ENCODE results near the gene IFNGR2.

The IFNGR2 gene

DNA sequence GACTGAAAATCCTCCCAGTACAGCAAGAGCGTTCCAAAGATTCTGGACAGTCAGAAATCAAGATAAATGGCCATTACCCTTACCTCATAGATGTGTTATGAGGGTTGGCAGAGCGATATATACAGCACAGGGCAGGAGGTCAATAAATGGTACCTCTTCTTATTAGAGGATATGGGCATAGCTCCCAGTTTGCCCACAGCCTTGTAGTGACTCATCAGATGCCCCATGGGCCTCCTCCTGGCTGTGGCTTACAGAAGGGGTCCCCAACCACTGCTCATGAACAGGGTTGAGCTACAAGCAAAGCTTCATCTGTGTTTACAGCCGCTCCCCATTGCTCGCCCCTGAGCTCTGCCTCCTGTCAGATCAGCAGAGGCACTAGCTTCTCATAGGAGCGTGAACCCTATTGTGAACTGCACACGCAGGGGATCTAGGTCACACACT, 7.3 kb upstream of the IFNGR2 start:
- Histone ChIP-seq H3K4me3 (ENCODE audit: low read depth in 1 of 2, low read length in 1 of 2) (no peak overlapping the region), H3K4me1 (ENCODE audit: control insufficient read depth in 1 of 2, insufficient read depth in 1 of 2, low read depth in 1 of 2, low read length in 1 of 2) (peaks cover 100% of the 10 kb centered on the region in 2 experiments), H3K27ac (peak overlapping the region; percentile 96), H3K9me3 (no peaks in the 10 kb centered on the region), H3K27me3 (no peaks in the 10 kb centered on the region), H3K36me3 (no peaks in the 10 kb centered on the region)
- TF ChIP-seq CTCF (IDR thresholded peaks at IDR 0.05), result no peak

- Histone ChIP-seq H3K27ac (peak overlapping the region; percentile 96), H3K36me3 (no peaks in the 10 kb centered on the region), H3K4me3 (ENCODE audit: low read depth in 1 of 2, low read length in 1 of 2) (no peak overlapping the region), H3K9me3 (no peaks in the 10 kb centered on the region), H3K27me3 (no peaks in the 10 kb centered on the region), H3K4me1 (ENCODE audit: control insufficient read depth in 1 of 2, insufficient read depth in 1 of 2, low read depth in 1 of 2, low read length in 1 of 2) (peaks cover 100% of the 10 kb centered on the region in 2 experiments)
- TF ChIP-seq CTCF (IDR thresholded peaks at IDR 0.05), result no peak
Observed at GRCh38 chr21:33396436-33396835, 6.8 kb upstream of the IFNGR2 start.

GRCh38 chr21:33396951-33397350, 6.3 kb upstream of the IFNGR2 start:
- Histone ChIP-seq H3K4me1 (ENCODE audit: control insufficient read depth in 1 of 2, insufficient read depth in 1 of 2, low read depth in 1 of 2, low read length in 1 of 2) (peaks cover 99 to 100% of the 10 kb centered on the region in 2 experiments), H3K27me3 (no peaks in the 10 kb centered on the region), H3K36me3 (no peaks in the 10 kb centered on the region), H3K4me3 (ENCODE audit: low read depth in 1 of 2, low read length in 1 of 2) (no peak overlapping the region), H3K9me3 (no peaks in the 10 kb centered on the region), H3K27ac (peak overlapping the region; percentile 96)
- no peak for TF ChIP-seq CTCF (IDR thresholded peaks at IDR 0.05)

DNA sequence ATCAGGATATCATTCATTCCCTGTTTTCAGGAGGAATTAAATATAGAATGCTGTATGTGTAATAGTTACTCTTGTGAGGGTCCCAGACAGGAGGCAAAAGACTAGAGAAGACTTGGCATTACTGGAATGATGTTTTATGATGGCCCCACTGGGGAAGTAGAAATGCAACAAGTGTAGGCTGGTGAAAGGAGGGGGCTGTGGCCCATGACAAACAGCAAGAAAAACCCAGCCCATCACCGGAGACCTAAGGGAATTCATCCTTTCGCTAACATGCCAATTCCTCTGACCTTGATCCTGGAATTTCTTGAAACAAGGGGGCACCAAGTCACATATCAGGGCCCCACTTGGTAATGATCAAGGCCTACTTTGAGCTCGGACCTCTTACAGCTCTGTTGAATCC, 5.5 kb upstream of the IFNGR2 start:
- H3K27me3 ChIP-seq, result no peaks in the 10 kb centered on the region
- no peak overlapping the region for H3K4me3 ChIP-seq (ENCODE audit: low read depth in 1 of 2, low read length in 1 of 2)
- peak overlapping the region; percentile 100 for H3K27ac ChIP-seq
- no peaks in the 10 kb centered on the region for H3K36me3 ChIP-seq
- no peaks in the 10 kb centered on the region for H3K9me3 ChIP-seq
- TF ChIP-seq CTCF (IDR thresholded peaks at IDR 0.05), result no peak
- H3K4me1 ChIP-seq (ENCODE audit: control insufficient read depth in 1 of 2, insufficient read depth in 1 of 2, low read depth in 1 of 2, low read length in 1 of 2), result peaks cover 98 to 99% of the 10 kb centered on the region in 2 experiments

DNA sequence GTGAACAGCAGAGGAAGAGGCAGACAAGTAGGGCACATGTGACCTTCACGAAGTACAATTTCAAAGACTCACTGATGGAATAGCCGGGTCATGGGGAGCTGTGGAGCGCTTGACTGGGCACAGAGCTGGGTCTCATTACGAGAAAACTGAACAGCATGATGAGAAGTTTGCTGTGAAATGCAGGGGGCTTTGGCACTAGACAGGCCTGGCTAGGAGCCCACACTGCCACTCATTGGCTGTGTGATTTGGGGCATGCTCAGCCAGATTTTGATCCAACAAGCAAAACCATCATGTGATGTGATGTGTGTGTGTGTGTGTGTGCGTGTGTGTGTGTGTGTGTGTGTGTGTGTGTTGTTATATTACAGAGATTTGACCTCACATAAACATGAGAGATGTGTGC, 4.9 kb upstream of the IFNGR2 start:
- TF ChIP-seq CTCF (IDR thresholded peaks at IDR 0.05), result no peak
- Histone ChIP-seq H3K4me1 (ENCODE audit: control insufficient read depth in 1 of 2, insufficient read depth in 1 of 2, low read depth in 1 of 2, low read length in 1 of 2) (peaks cover 92 to 93% of the 10 kb centered on the region in 2 experiments), H3K36me3 (no peaks in the 10 kb centered on the region), H3K4me3 (ENCODE audit: low read depth in 1 of 2, low read length in 1 of 2) (no peak overlapping the region), H3K27me3 (no peaks in the 10 kb centered on the region), H3K27ac (peak overlapping the region; percentile 100), H3K9me3 (no peaks in the 10 kb centered on the region)

DNA sequence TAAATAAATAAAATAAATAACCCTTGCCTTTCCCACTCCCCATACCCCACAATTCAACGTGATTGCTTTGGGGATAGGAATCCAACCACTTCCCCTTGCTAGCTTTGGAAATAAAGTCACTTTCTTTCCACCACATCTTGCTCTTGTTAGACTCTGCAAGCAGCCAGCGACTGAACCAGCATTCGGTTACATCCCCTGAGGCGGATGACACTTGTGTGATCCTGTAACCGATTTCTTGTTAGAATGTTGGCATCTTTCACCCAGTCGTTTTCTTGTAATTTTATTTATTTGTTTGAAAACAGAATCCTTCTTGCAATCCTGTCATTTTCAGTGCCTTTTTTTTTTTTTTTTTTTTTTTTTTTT, 1.6 kb upstream of the IFNGR2 start:
- no peak for TF ChIP-seq CTCF (IDR thresholded peaks at IDR 0.05)
- Histone ChIP-seq H3K36me3 (peaks cover 14% of the 10 kb centered on the region), H3K9me3 (no peaks in the 10 kb centered on the region), H3K27ac (peak overlapping the region; percentile 100), H3K4me1 (ENCODE audit: control insufficient read depth in 1 of 2, insufficient read depth in 1 of 2, low read depth in 1 of 2, low read length in 1 of 2) (peaks cover 81 to 84% of the 10 kb centered on the region in 2 experiments), H3K27me3 (no peaks in the 10 kb centered on the region), H3K4me3 (ENCODE audit: low read depth in 1 of 2, low read length in 1 of 2) (peak overlapping the region; percentile 75 to 100)

Data from neutrophil (primary cell).